GM18907 (cell line): ENCODE measurements around the gene ALLC.

Source experiments
- ATAC-seq: cut with Tn5 transposase; IDR thresholded peaks from one replicate; pipeline ENCODE4 v1.9.1; 2021; ENCODE audit warnings: mild to moderate bottlenecking, moderate library complexity; ENCODE audit not compliant: unreplicated experiment

Gene ALLC

DNA sequence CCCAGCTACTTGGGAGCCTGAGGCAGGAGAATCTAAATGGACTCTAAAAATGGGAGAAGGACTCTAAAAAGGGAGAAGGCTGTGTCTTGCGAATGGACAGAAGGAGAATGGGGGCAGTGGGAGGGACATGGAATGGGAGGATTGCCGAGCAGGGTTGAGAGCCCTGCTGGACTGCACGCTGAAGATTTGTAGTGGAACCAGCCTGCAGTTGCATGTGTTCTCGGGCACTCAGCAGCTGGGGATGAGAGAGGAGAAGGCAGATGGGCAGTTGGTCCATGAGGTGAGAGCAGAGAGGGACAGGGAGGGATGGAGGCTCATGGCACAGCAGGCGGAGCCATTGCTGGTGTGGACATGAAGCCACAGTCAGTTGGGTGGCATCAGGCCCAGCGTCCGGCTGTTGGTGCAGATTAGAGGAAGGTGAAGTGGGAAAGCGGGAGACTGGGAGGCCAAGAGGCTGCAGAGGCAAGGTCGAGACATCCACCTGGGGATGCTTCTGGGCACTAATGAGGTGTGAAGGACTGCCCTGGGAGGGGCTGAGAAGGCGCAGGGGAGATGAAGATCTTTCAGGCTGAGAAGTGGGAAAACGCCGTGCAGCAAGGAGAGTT is 86.1 kb downstream of the ALLC start:
- no peak for ATAC-seq

DNA sequence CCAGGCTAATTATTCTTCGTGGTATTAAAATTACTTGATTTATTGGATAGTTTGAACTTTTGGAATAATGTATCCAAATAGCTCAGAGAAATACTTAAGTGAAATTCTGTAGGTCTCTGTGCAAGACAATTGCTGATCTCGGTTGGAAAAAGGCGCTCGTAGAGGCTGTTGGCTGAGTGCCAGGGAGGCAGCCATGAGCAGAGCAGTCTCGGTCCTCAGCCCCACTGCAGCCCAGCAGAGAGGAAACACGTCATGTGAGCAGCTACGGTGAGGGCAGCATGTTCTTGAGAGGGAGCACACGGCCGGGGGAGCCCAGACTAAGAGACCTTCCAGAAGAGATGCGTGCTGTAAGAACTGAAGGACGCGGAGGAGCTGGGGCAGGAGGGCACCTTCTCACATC is 87.9 kb downstream of the ALLC start:
- no peak for ATAC-seq

DNA sequence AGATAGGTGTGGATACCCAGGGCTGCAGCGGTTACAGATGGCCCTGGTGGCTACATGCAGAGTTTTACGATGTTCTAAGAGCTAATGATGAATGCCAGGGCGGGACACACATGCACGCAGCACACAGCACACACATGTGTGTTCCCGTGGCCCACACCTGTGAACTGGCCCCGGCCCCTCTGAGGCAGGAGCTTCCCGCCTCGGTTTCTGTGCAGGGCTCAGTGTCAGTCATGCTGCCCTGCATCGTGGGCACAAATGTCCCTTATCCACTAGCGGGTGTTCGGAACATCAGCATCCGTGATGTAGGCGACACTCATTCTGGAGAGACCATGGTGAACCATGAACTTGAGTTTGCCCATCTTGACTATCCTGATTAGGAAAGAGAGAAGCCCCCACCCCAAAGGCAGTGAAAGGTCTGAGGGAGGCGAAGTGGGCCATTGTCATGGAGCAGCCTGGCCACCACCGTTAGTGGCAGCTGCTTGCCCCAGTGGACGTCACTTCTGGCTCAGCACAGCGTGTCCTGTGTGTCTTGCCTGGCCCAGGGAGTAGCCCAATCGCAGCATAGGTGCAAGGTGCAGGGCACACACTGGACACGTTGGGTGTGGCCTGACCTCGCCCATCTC is 89.1 kb downstream of the ALLC start:
- no peak for ATAC-seq

DNA sequence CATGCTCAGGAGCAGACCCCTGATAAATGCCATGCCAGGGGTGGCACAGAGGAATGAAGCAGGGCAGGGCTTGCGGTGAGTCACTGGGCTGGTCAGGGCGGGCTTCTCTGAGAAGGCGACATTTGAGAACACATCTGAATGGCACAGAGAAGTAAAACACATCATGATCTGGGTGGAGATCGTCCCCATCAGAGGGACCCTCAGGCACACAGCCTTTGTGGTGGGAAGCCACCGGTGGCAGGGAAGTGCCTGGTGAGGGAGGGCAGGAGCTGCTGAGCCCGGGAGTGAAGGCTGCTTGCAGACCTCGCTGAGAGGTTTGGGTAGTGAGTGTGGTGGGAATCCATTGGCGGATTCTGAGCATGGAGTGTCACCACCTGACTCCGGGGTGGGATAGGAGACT is 89.8 kb downstream of the ALLC start:
- ATAC-seq: no peak

DNA sequence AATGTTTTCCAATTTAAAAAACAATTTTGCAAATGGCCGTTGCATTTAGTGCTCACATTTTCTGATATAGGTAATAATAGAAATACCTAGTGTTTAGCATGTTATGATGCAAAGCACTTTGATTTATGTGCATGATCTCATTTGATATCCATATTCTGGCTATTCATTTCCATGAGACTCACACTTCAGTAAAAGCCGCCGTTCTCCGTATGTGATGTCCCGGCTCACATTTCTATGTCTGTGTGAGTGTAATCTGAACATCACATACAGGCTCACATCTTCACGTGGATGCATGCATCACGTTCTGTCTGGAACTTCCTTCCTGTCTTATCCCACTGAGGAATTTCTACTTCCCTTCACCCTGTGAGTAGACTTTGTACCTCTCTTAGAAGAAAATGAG is 91.2 kb downstream of the ALLC start:
- ATAC-seq: no peak

DNA sequence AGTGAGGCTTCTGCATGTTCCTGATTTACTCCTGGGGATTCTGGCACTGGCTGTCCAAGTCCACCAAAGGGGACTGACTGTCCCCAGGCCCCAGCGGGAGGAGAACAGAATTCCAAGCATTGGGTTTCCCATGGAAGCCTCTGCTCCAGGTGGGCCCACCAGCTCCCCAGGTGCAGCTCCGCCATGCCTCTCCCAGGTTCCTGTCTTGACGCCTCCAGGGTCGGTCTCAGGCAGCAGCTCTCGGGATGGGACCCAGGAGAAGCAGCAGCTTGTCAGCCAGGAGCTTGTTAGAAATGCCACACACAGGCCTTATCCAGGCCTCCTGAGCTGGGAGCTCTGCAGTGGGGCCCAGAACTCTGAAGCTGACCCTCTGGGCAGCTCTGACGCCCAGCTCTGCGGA is 93.3 kb downstream of the ALLC start:
- ATAC-seq: no peak

DNA sequence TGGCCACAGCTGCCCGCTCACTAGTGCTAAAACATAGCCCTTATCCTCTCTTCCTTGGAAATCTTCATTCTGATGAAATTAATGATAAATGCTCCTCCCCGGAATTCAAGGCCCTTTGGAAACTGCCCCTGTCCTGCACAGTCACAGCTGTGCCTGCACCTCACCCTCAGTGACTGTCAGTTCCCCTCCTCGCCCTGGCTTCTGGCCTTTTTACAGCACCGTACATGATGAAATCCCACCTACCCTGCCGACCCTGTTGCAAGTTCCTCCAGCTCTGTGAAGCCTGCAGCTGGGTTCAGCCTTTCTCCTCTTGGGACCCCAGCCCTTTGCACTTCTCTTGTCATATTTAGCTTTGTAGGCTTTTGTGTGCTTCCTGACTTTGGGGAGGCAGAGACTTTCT is 93.8 kb downstream of the ALLC start:
- ATAC-seq: no peak
